PC-9 (cell line): Measurements from ENCODE around the gene ABCA4.

Experiments
- CTCF ChIP-seq: fragments of 200-600 bp; sonication (generic); conservative IDR thresholded peaks from 2 replicates; pipeline ENCODE4 v1.6.1; 2017; ENCODE audit warnings: mixed run types, antibody characterized with exemption, mild to moderate bottlenecking, moderate library complexity
- EZH2 ChIP-seq: fragments of 200-600 bp; sonication (generic); IDR thresholded peaks from 2 replicates; pipeline ENCODE4 v1.8.0; 2017; ENCODE audit warnings: antibody characterized with exemption, low read depth

GRCh38 chr1:94013367-94013878, 107.5 kb downstream of the ABCA4 start:
- TF ChIP-seq CTCF: no peak
- no peak for TF ChIP-seq EZH2
